Measurements from ENCODE around the gene EFCAB5.
A peak's percentile ranks its signal among the peaks of the same experiment; 100 is the strongest.
"Not testable (repeated sequence)": the region's sequence is repeated elsewhere in the genome, so short reads cannot be mapped to it uniquely, and the experiment has no call there.

Gene EFCAB5

DNA sequence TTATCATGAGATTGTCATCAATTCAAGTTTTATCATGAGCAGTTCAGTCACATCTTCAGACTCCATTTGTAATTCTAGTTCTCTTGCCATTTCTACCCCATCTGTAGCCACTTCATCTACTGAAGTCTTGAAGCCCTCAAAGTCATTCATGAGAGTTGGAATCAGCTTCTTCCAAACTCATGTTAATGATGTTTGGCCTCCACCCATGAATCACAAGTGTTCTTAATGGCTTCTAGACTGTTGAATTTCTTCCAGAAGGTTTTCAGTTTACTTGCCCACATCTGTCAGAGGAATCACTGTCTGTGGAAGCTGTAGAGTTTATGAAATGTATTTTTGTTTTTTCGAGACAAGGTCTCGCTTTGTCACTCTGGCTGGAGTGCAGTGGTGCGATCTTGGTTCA lies 191.2 kb downstream of the EFCAB5 start:
- no peak for FAIRE-seq
- DNase-seq (ENCODE audit: insufficient read length, low spot score) = no peak
- TF ChIP-seq SPI1 (IDR thresholded peaks at IDR 0.05; ENCODE audit: low read depth, low read length) = no peak
- no peak for TF ChIP-seq TAF1 (IDR thresholded peaks at IDR 0.05; ENCODE audit: low read depth, low read length)
- TF ChIP-seq POLR2A (IDR thresholded peaks at IDR 0.05; ENCODE audit: low read depth, low read length) = no peak
- TF ChIP-seq POU2F2 (IDR thresholded peaks at IDR 0.05; ENCODE audit: low read depth, low read length) = no peak
- no peak for TF ChIP-seq POLR2AphosphoS5 (IDR thresholded peaks at IDR 0.05; ENCODE audit: low read depth, low read length)
- TF ChIP-seq PAX5 (IDR thresholded peaks at IDR 0.05; ENCODE audit: insufficient read depth, low read length, severe bottlenecking) = no peak

DNA sequence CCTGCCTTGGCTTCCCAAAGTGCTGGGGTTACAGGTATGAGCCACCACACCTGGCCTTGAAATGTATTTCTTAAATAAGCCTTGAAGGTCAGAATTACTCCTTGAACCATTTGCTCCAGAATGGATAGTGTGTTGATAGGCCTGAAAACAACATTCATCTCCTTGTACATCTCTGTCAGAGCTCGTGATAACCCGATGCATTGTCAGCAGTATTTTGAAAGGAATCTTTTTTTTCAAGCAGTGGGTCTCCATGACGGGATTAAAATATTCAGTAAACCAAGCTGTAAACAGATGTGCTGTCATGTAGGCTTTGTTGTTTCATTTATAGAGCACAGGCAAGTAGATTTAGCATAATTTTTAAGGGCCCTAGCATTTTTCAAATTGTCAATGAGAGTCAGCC lies 191.8 kb downstream of the EFCAB5 start:
- FAIRE-seq (no peak), DNase-seq (ENCODE audit: insufficient read length, low spot score) (no peak)
- TF ChIP-seq POU2F2 (IDR thresholded peaks at IDR 0.05; ENCODE audit: low read depth, low read length) = no peak
- 0 out of 2 replicates have a peak, but pooled peaks have one; percentile 30 for TF ChIP-seq POLR2AphosphoS5 (IDR thresholded peaks at IDR 0.05; ENCODE audit: low read depth, low read length)

DNA sequence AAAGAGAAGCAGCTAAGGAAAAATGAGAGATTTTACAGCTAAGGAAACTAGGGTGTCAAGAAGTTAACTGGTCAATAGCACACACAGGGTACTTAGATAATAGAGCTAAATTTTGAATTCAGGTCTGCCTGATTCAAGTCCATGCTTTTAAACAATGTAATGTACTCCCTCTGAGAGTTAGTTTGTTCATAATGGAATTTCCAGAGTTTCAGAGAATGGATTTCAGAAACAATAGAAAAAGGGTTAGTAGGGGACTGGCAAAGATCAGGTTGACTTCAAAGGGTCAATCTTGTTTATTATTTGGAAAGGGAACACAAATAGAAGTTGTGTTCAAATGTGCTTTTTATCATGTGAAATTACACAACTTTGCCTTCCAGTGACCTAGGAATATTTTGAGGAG lies 193.1 kb downstream of the EFCAB5 start:
- TF ChIP-seq POU2F2 (IDR thresholded peaks at IDR 0.05; ENCODE audit: low read depth, low read length) (no peak), PAX5 (IDR thresholded peaks at IDR 0.05; ENCODE audit: insufficient read depth, low read length, severe bottlenecking) (no peak), POLR2A (IDR thresholded peaks at IDR 0.05; ENCODE audit: low read depth, low read length) (no peak), TAF1 (IDR thresholded peaks at IDR 0.05; ENCODE audit: low read depth, low read length) (no peak), SPI1 (IDR thresholded peaks at IDR 0.05; ENCODE audit: low read depth, low read length) (no peak), POLR2AphosphoS5 (IDR thresholded peaks at IDR 0.05; ENCODE audit: low read depth, low read length) (no peak)
- DNase-seq (ENCODE audit: insufficient read length, low spot score) (no peak), FAIRE-seq (no peak)

DNA sequence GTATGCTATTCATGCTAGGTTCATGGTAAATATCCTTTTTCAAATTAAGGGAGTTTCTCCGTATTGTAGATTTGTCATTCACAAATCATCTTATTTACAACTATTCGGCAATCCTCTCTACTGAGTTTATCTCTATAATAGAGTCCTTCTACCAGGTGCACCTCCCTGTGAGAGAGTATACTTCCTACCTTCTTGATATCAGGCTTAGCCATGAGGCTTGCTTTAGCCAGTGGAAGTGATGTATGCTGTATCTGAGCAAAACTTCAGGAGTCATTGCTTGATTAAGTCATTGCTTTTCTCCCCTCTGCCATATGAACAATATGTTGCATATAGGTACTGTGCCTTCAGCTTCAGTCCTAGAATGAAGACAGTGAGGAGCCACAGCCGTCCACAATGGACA lies 195.7 kb downstream of the EFCAB5 start:
- FAIRE-seq = peak; percentile 71

DNA sequence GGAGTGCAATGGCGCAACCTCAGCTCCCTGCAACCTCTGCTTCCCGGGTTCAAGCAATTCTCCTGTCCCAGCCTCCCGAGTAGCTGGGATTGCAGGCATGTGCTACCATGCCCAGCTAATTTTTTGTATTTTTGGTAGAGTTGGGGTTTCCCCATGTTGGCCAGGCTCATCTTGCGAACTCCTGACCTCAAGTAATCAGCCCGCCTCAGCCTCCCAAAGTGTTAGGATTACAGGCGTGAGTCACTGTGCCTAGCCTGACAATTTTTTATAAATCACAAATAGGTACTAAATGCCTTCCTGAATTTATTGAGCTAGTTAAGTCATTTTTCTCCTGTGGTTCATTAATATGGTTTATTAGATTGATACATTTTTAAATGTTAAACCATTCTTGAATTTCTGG lies 206.4 kb downstream of the EFCAB5 start:
- FAIRE-seq; DNase-seq (ENCODE audit: insufficient read length, low spot score): not testable (repeated sequence)

More for the DNA sequence above, 195.7 kb downstream of the EFCAB5 start:
- DNase-seq (ENCODE audit: insufficient read length, low spot score) = no peak
- no peak for TF ChIP-seq PAX5 (IDR thresholded peaks at IDR 0.05; ENCODE audit: insufficient read depth, low read length, severe bottlenecking)
- no peak for TF ChIP-seq SPI1 (IDR thresholded peaks at IDR 0.05; ENCODE audit: low read depth, low read length)
- TF ChIP-seq POLR2A (IDR thresholded peaks at IDR 0.05; ENCODE audit: low read depth, low read length) = no peak
- TF ChIP-seq POU2F2 (IDR thresholded peaks at IDR 0.05; ENCODE audit: low read depth, low read length) = no peak
- TF ChIP-seq TAF1 (IDR thresholded peaks at IDR 0.05; ENCODE audit: low read depth, low read length) = no peak
- no peak for TF ChIP-seq POLR2AphosphoS5 (IDR thresholded peaks at IDR 0.05; ENCODE audit: low read depth, low read length)

GRCh38 chr17:30148376-30148775 lies 206.9 kb downstream of the EFCAB5 start:
- no peak for TF ChIP-seq PAX5 (IDR thresholded peaks at IDR 0.05; ENCODE audit: insufficient read depth, low read length, severe bottlenecking)
- TF ChIP-seq POLR2A (IDR thresholded peaks at IDR 0.05; ENCODE audit: low read depth, low read length) = no peak
- TF ChIP-seq POLR2AphosphoS5 (IDR thresholded peaks at IDR 0.05; ENCODE audit: low read depth, low read length) = no peak
- no peak for TF ChIP-seq SPI1 (IDR thresholded peaks at IDR 0.05; ENCODE audit: low read depth, low read length)
- TF ChIP-seq POU2F2 (IDR thresholded peaks at IDR 0.05; ENCODE audit: low read depth, low read length) = no peak
- no peak for DNase-seq (ENCODE audit: insufficient read length, low spot score)
- FAIRE-seq = no peak

DNA sequence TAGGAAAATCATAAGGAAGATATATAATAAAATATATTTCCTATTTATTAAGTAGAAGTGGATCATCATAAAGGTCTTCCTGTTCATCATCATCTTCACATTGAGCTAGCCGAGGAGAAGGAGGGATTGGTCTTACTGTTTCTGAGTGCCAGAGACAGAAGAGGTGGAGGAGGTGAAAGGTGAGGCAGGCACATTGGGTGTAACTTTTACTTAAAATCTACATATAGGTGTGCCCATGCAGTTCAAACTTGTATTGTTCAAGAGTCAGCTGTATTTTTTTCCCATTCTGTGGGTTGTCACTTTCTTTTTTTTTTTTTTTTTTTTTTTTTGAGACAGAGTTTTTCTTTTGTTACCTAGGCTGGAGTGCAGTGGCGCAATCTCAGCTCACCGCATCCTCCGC lies 210.0 kb downstream of the EFCAB5 start:
- FAIRE-seq = no peak
- no peak for DNase-seq (ENCODE audit: insufficient read length, low spot score)
- TF ChIP-seq SPI1 (IDR thresholded peaks at IDR 0.05; ENCODE audit: low read depth, low read length) (no peak), TAF1 (IDR thresholded peaks at IDR 0.05; ENCODE audit: low read depth, low read length) (no peak), POLR2AphosphoS5 (IDR thresholded peaks at IDR 0.05; ENCODE audit: low read depth, low read length) (no peak), POLR2A (IDR thresholded peaks at IDR 0.05; ENCODE audit: low read depth, low read length) (no peak), POU2F2 (IDR thresholded peaks at IDR 0.05; ENCODE audit: low read depth, low read length) (no peak), PAX5 (IDR thresholded peaks at IDR 0.05; ENCODE audit: insufficient read depth, low read length, severe bottlenecking) (no peak)

DNA sequence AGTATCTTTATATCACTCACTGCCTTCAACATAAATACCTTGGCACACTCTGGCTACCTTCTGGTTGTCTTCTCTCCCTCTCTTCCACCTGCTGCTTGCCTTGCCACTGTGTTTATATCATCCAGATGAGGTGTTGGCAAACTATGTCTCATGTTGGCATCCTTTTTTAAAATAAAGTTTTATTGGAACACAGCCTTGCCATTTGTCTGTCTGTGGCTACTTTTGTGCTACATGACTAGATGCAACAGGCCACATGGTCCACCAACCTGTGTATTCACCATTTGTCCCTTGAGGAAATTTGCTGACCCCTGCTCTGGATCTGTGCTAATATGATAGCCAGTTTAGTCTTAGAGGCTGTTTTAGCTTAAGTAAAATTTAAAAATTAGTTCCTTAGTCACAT lies 212.0 kb downstream of the EFCAB5 start:
- no peak for FAIRE-seq
- no peak for DNase-seq (ENCODE audit: insufficient read length, low spot score)
- TF ChIP-seq POLR2A (IDR thresholded peaks at IDR 0.05; ENCODE audit: low read depth, low read length) = no peak
- TF ChIP-seq POLR2AphosphoS5 (IDR thresholded peaks at IDR 0.05; ENCODE audit: low read depth, low read length) = no peak
- TF ChIP-seq PAX5 (IDR thresholded peaks at IDR 0.05; ENCODE audit: insufficient read depth, low read length, severe bottlenecking) = no peak
- no peak for TF ChIP-seq SPI1 (IDR thresholded peaks at IDR 0.05; ENCODE audit: low read depth, low read length)
- no peak for TF ChIP-seq TAF1 (IDR thresholded peaks at IDR 0.05; ENCODE audit: low read depth, low read length)
- TF ChIP-seq POU2F2 (IDR thresholded peaks at IDR 0.05; ENCODE audit: low read depth, low read length) = no peak

DNA sequence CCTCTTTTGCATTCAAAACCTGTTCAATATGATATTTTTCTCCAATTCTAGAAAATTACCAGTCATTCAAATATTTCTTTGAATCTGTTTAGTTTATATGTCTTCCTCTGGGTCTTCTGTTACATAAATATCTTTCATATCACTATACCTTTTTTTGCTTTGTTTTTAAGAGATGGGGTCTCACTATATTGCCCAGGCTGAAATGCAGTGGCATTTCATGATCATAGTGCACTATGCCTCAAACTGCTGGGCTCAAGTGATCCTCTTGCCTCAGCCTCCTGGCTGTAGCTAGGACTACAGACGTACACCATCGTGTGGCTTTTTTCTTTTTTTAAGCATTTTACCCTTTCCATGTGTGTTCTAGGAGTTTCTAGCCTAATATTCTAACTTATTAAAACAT lies 214.0 kb downstream of the EFCAB5 start:
- DNase-seq (ENCODE audit: insufficient read length, low spot score) = no peak
- TF ChIP-seq PAX5 (IDR thresholded peaks at IDR 0.05; ENCODE audit: insufficient read depth, low read length, severe bottlenecking) = no peak
- TF ChIP-seq POU2F2 (IDR thresholded peaks at IDR 0.05; ENCODE audit: low read depth, low read length) = no peak
- TF ChIP-seq POLR2A (IDR thresholded peaks at IDR 0.05; ENCODE audit: low read depth, low read length) = no peak
- TF ChIP-seq TAF1 (IDR thresholded peaks at IDR 0.05; ENCODE audit: low read depth, low read length) = no peak
- TF ChIP-seq POLR2AphosphoS5 (IDR thresholded peaks at IDR 0.05; ENCODE audit: low read depth, low read length) = no peak
- TF ChIP-seq SPI1 (IDR thresholded peaks at IDR 0.05; ENCODE audit: low read depth, low read length) = no peak
- FAIRE-seq = no peak

All from GM12891 (cell line).